Mesenchymal stem cell (in vitro differentiated cells and primary cell): ENCODE measurements around the gene OTUD5.

Experiments used
- DNase-seq: peaks from one replicate; pipeline ENCODE4 v3.0.0-alpha.2; 2013
- H2AFZ ChIP-seq: one replicate; pipeline ENCODE4 v1.6.1; 2013; ENCODE audit warnings: low read depth, mild to moderate bottlenecking, control low read depth, inconsistent platforms, low read length, moderate library complexity
- H2AK5ac ChIP-seq: 2 replicates; pipeline ENCODE4 v1.6.1; 2013; ENCODE audit warnings: low read length, moderate library complexity, mild to moderate bottlenecking, inconsistent platforms; ENCODE audit not compliant: severe bottlenecking
- H2BK120ac ChIP-seq: one replicate; pipeline ENCODE4 v1.6.1; 2013; ENCODE audit warnings: low read depth, mild to moderate bottlenecking, inconsistent platforms, low read length, moderate library complexity
- H2BK12ac ChIP-seq, 2 experiments: one replicate each; pipeline ENCODE4 v1.6.1; 2013; ENCODE audit warnings: inconsistent platforms in 2 of 2, low read length in 2 of 2, mild to moderate bottlenecking in 2 of 2, moderate library complexity in 2 of 2, control low read depth in 1 of 2
- H2BK15ac ChIP-seq: one replicate; pipeline ENCODE4 v1.6.1; 2013; ENCODE audit warnings: mild to moderate bottlenecking, low read depth, inconsistent platforms; ENCODE audit not compliant: poor library complexity, severe bottlenecking
- H2BK5ac ChIP-seq: 2 replicates; pipeline ENCODE4 v1.6.1; 2013; ENCODE audit warnings: low read depth, mild to moderate bottlenecking, low read length, control low read depth, inconsistent platforms; ENCODE audit not compliant: poor library complexity, severe bottlenecking
- H3K14ac ChIP-seq, 2 experiments: one replicate each; pipeline ENCODE4 v1.6.1; 2013; ENCODE audit warnings: inconsistent platforms in 2 of 2, low read length in 2 of 2, control low read depth in 1 of 2, mild to moderate bottlenecking in 1 of 2, moderate library complexity in 1 of 2
- H3K18ac ChIP-seq, 2 experiments: one replicate each; pipeline ENCODE4 v1.6.1; 2013; ENCODE audit warnings: inconsistent platforms in 2 of 2, low read length in 2 of 2, control low read depth in 1 of 2, low read depth in 1 of 2, mild to moderate bottlenecking in 1 of 2
- H3K23ac ChIP-seq, 2 experiments: one replicate each; pipeline ENCODE4 v1.6.1; 2013; ENCODE audit warnings: inconsistent platforms in 2 of 2, low read length in 2 of 2, mild to moderate bottlenecking in 2 of 2, moderate library complexity in 2 of 2, control low read depth in 1 of 2
- H3K27ac ChIP-seq: 2 replicates; pipeline ENCODE4 v1.5.1; 2013; ENCODE audit warnings: mild to moderate bottlenecking, moderate library complexity, low read length, control low read depth, inconsistent platforms; ENCODE audit not compliant: poor library complexity, severe bottlenecking
- H3K27me3 ChIP-seq, 2 experiments: 2 replicates each; pipeline versions ENCODE4 v1.6.1 to v1.7.0; 2013; ENCODE audit warnings: low read length in 2 of 2, mild to moderate bottlenecking in 2 of 2, moderate library complexity in 2 of 2, control low read depth in 1 of 2, inconsistent platforms in 1 of 2; ENCODE audit not compliant: control insufficient read depth in 1 of 2, insufficient read depth in 1 of 2
- H3K36me3 ChIP-seq, 2 experiments: 2 replicates each; pipeline versions ENCODE4 v1.6.1 to v1.7.0; 2013; ENCODE audit warnings: low read length in 2 of 2, control low read depth in 1 of 2, inconsistent platforms in 1 of 2, low read depth in 1 of 2, mild to moderate bottlenecking in 1 of 2; ENCODE audit not compliant: insufficient read depth in 2 of 2, control insufficient read depth in 1 of 2
- H3K4ac ChIP-seq, 2 experiments: one replicate each; pipeline ENCODE4 v1.6.1; 2013; ENCODE audit warnings: inconsistent platforms in 2 of 2, low read length in 2 of 2, mild to moderate bottlenecking in 2 of 2, moderate library complexity in 2 of 2, control low read depth in 1 of 2, low read depth in 1 of 2
- H3K4me1 ChIP-seq: 2 replicates; pipeline ENCODE4 v1.6.1; 2013; ENCODE audit warnings: low read depth, low read length, control low read depth; ENCODE audit not compliant: control insufficient read depth, insufficient read depth
- H3K4me2 ChIP-seq: 2 replicates; pipeline ENCODE4 v1.6.1; 2013; ENCODE audit warnings: low read length, mild to moderate bottlenecking, inconsistent platforms; ENCODE audit not compliant: poor library complexity, severe bottlenecking
- H3K4me3 ChIP-seq, 2 experiments: 2 replicates each; pipeline versions ENCODE4 v1.5.1 to v1.7.0; 2013; ENCODE audit warnings: low read length in 2 of 2, mild to moderate bottlenecking in 2 of 2, control low read depth in 1 of 2, low read depth in 1 of 2; ENCODE audit not compliant: insufficient read depth in 1 of 2
- H3K79me1 ChIP-seq: replicated peaks from 2 replicates; pipeline ENCODE4 v1.6.1; 2013; ENCODE audit warnings: mild to moderate bottlenecking, control low read depth, low read length, inconsistent platforms; ENCODE audit not compliant: poor library complexity, severe bottlenecking
- H3K9ac ChIP-seq: 2 replicates; pipeline ENCODE4 v1.7.0; 2013; ENCODE audit warnings: mild to moderate bottlenecking, low read length, moderate library complexity
- H3K9me3 ChIP-seq: 2 replicates; pipeline ENCODE4 v1.7.0; 2013; ENCODE audit warnings: mild to moderate bottlenecking, low read length; ENCODE audit not compliant: control insufficient read depth
- H4K8ac ChIP-seq: one replicate; pipeline ENCODE4 v1.6.1; 2013; ENCODE audit warnings: inconsistent platforms, mild to moderate bottlenecking, low read length, moderate library complexity
- H4K91ac ChIP-seq: one replicate; pipeline ENCODE4 v1.6.1; 2013; ENCODE audit warnings: mild to moderate bottlenecking, low read length, inconsistent platforms
- WGBS: methylation state at CpG from one replicate; pipeline ENCODE4 v1.1.7; 2013; ENCODE audit warnings: mixed read lengths; 5-methylcytosine and 5-hydroxymethylcytosine counted together

Gene OTUD5

GRCh38 chrX:48911412-48912182 lies 45.8 kb downstream of the OTUD5 start, which contains the start of gene SLC35A2:
Gene SLC35A2 (minus strand): TSS chrX:48911646. CDS start chrX:48911636, 10 bp downstream.
- H2AFZ ChIP-seq, result no peak within 1 kb of the TSS
- no peak within 1 kb of the TSS for H2AK5ac ChIP-seq
- H4K8ac ChIP-seq, result peak within 1 kb of the TSS; percentile 82
- peaks cover 21 to 30% of the 10 kb centered on the region in 2 experiments for H3K36me3 ChIP-seq
- H4K91ac ChIP-seq, result peak within 1 kb of the TSS; percentile 83
- H3K14ac ChIP-seq, result no peak within 1 kb of the TSS
- WGBS, result under 1% methylated on average over 51 of the region's 60 CpGs
- peaks cover 7% of the 10 kb centered on the region for H3K4me1 ChIP-seq
- H3K79me1 ChIP-seq, result peaks cover 14% of the 10 kb centered on the region
- peak within 1 kb of the TSS; percentile 5 for H2BK120ac ChIP-seq
- peak within 1 kb of the TSS; percentile 94 for H2BK5ac ChIP-seq
- no peak within 1 kb of the TSS for H2BK12ac ChIP-seq
- no peak within 1 kb of the TSS for H3K23ac ChIP-seq
- peaks cover 3% of the 10 kb centered on the region for H3K9me3 ChIP-seq
- peak; percentile 83 for DNase-seq
- peak within 1 kb of the TSS; percentile 23 for H2BK15ac ChIP-seq
- peak within 1 kb of the TSS in 1 of 2 experiments; percentile 65 for H3K4ac ChIP-seq
- H3K4me3 ChIP-seq, result peak within 1 kb of the TSS; percentile 82 to 88
- peak within 1 kb of the TSS; percentile 74 for H3K4me2 ChIP-seq
- H3K27me3 ChIP-seq, result peaks cover 0 to 3% of the 10 kb centered on the region in 2 experiments
- H3K18ac ChIP-seq, result peak within 1 kb of the TSS; percentile 68 to 75
- peak within 1 kb of the TSS; percentile 94 for H3K27ac ChIP-seq
- peak within 1 kb of the TSS; percentile 93 for H3K9ac ChIP-seq

GRCh38 chrX:48910926-48911411 lies 46.4 kb downstream of the OTUD5 start:
- Histone ChIP-seq H3K23ac (no peak overlapping the region), H3K9me3 (peaks cover 3% of the 10 kb centered on the region), H3K14ac (no peak overlapping the region), H2AFZ (no peak overlapping the region), H2BK12ac (no peak overlapping the region), H3K18ac (peak overlapping the region in 1 of 2 experiments; percentile 70), H3K4me1 (peaks cover 7% of the 10 kb centered on the region), H4K91ac (peak overlapping the region; percentile 83), H3K36me3 (peaks cover 27 to 36% of the 10 kb centered on the region in 2 experiments), H3K4me3 (peak overlapping the region; percentile 82 to 88), H2AK5ac (no peak overlapping the region), H3K27me3 (peaks cover 0 to 3% of the 10 kb centered on the region in 2 experiments), H3K9ac (peak overlapping the region; percentile 93), H3K79me1 (peaks cover 16% of the 10 kb centered on the region), H3K4ac (peak overlapping the region in 1 of 2 experiments; percentile 65), H4K8ac (peak overlapping the region; percentile 82), H3K4me2 (peak overlapping the region; percentile 33), H2BK15ac (peak overlapping the region; percentile 23), H2BK5ac (no peak overlapping the region), H3K27ac (peak overlapping the region; percentile 58), H2BK120ac (peak overlapping the region; percentile 5)
- DNase-seq, result no peak
- WGBS, result 9% methylated on average over 12 of the region's 12 CpGs

- peaks cover 10% of the 10 kb centered on the region for H3K79me1 ChIP-seq
- H3K4me1 ChIP-seq, result peaks cover 7% of the 10 kb centered on the region
- H3K9me3 ChIP-seq, result peaks cover 3% of the 10 kb centered on the region
Observed at GRCh38 chrX:48909703-48910294, 47.6 kb downstream of the OTUD5 start.

GRCh38 chrX:48908600-48908999 lies 48.8 kb downstream of the OTUD5 start:
- no CpG with 5 or more reads among the region's 1 CpG for WGBS
- DNase-seq, result no peak
- H3K79me1 ChIP-seq, result peaks cover 5% of the 10 kb centered on the region
- peaks cover 3% of the 10 kb centered on the region for H3K9me3 ChIP-seq
- H2BK5ac ChIP-seq, result no peak overlapping the region
- H4K8ac ChIP-seq, result no peak overlapping the region
- H3K4me2 ChIP-seq, result no peak overlapping the region
- no peak overlapping the region for H2AFZ ChIP-seq
- no peak overlapping the region for H3K14ac ChIP-seq
- no peak overlapping the region for H3K23ac ChIP-seq
- no peak overlapping the region for H3K4ac ChIP-seq
- H2BK120ac ChIP-seq, result no peak overlapping the region
- no peak overlapping the region for H4K91ac ChIP-seq
- no peak overlapping the region for H3K9ac ChIP-seq
- peaks cover 7% of the 10 kb centered on the region for H3K4me1 ChIP-seq
- H2BK12ac ChIP-seq, result no peak overlapping the region
- no peak overlapping the region for H2BK15ac ChIP-seq
- peaks cover 31 to 38% of the 10 kb centered on the region in 2 experiments for H3K36me3 ChIP-seq
- no peak overlapping the region for H3K18ac ChIP-seq
- H3K4me3 ChIP-seq, result no peak overlapping the region
- no peaks in the 10 kb centered on the region for H3K27me3 ChIP-seq
- no peak overlapping the region for H2AK5ac ChIP-seq
- H3K27ac ChIP-seq, result no peak overlapping the region

More at GRCh38 chrX:48909703-48910294, 47.6 kb downstream of the OTUD5 start:
- Histone ChIP-seq H3K18ac (no peak overlapping the region), H3K4me3 (peak overlapping the region in 1 of 2 experiments; percentile 88), H3K4ac (no peak overlapping the region), H4K8ac (peak overlapping the region; percentile 1), H2BK120ac (no peak overlapping the region), H3K27ac (no peak overlapping the region), H4K91ac (no peak overlapping the region), H3K4me2 (peak overlapping the region; percentile 33), H2AFZ (no peak overlapping the region), H3K36me3 (peaks cover 28 to 36% of the 10 kb centered on the region in 2 experiments), H3K9ac (peak overlapping the region; percentile 93), H2BK5ac (no peak overlapping the region), H3K14ac (no peak overlapping the region), H3K23ac (no peak overlapping the region), H2AK5ac (no peak overlapping the region), H2BK12ac (no peak overlapping the region), H3K27me3 (no peaks in the 10 kb centered on the region), H2BK15ac (no peak overlapping the region)
- WGBS, result over 99% methylated on average over 9 of the region's 17 CpGs
- no peak for DNase-seq
